Measurements from ENCODE around the gene PDSS1. TPM values are rescaled to one million over a fixed set of nuclear protein-coding genes. Genes with fewer than 3 reads are reported as not detected.
A peak's percentile ranks its signal among the peaks of the same experiment; 100 is the strongest.

The PDSS1 gene
- total and polyA plus RNA-seq, 2 of the 13 experiments (the other 11 are each of a cell fraction or from before 2014, with no cell fraction given), result 18.7 to 19.3 TPM

- no peak; the same call in 1 of the 2 replicates for TF ChIP-seq ZNF362 (CRISPR knock-in tag; IDR thresholded peaks at IDR 0.05; ENCODE audit: borderline replicate concordance)
- no peak for TF ChIP-seq ZNF577 (CRISPR knock-in tag; IDR thresholded peaks at IDR 0.05; ENCODE audit: borderline replicate concordance, low read depth)
- TF ChIP-seq MXD4 (CRISPR knock-in tag; IDR thresholded peaks at IDR 0.05), result peak; percentile 47
- TF ChIP-seq RFXAP (CRISPR knock-in tag; IDR thresholded peaks at IDR 0.05; ENCODE audit: borderline replicate concordance), result peak; percentile 71; the same call in 1 of the 2 replicates
- peak; percentile 84 for TF ChIP-seq ELF3 (CRISPR knock-in tag; IDR thresholded peaks at IDR 0.05)
- no peak for TF ChIP-seq ZFP36L2 (CRISPR knock-in tag; IDR thresholded peaks at IDR 0.05)
- TF ChIP-seq ZNF691 (CRISPR knock-in tag; IDR thresholded peaks at IDR 0.05; ENCODE audit: borderline replicate concordance, low read depth), result peak; percentile 90
- TF ChIP-seq ZBTB44 (CRISPR knock-in tag; IDR thresholded peaks at IDR 0.05), result 0 out of 2 replicates have a peak, but pooled peaks have one; percentile 35
- TF ChIP-seq MLX (CRISPR knock-in tag; IDR thresholded peaks at IDR 0.05), result peak; percentile 70
- no peak for TF ChIP-seq JUN (CRISPR knock-in tag; IDR thresholded peaks at IDR 0.05)
- peak; percentile 86 for TF ChIP-seq MED1 (CRISPR knock-in tag; IDR thresholded peaks at IDR 0.05)
- peak; percentile 63; the same call in 1 of the 3 replicates for TF ChIP-seq MXI1 (IDR thresholded peaks at IDR 0.05; ENCODE audit: borderline replicate concordance, low read depth, low read length)
- no peak for TF ChIP-seq KDM5A (IDR thresholded peaks at IDR 0.05; ENCODE audit: borderline replicate concordance, low read length)
- 0 out of 2 replicates have a peak, but pooled peaks have one; percentile 38 for TF ChIP-seq ZBTB38 (CRISPR knock-in tag; IDR thresholded peaks at IDR 0.05)
- TF ChIP-seq ZNF710 (CRISPR knock-in tag; IDR thresholded peaks at IDR 0.05; ENCODE audit: borderline replicate concordance), result peak; percentile 82
- TF ChIP-seq ZMYM3 (CRISPR knock-in tag; IDR thresholded peaks at IDR 0.05), result peak; percentile 76
- TF ChIP-seq ZNF687 (CRISPR knock-in tag; IDR thresholded peaks at IDR 0.05), result peak; percentile 92
These were observed 36.5 kb downstream of the PDSS1 start (continued) for GRCh38 chr10:26733750-26734568.

All from HepG2 (cell line).